Nephron (organoid): ENCODE measurements around the gene OSBPL5.

ENCODE experiments used
- H3K27ac Mint-ChIP-seq, 3 experiments: 2 replicates each; pipeline ENCODE4 v1.8.0; 2020; ENCODE audit warnings: mixed read lengths in 3 of 3, mild to moderate bottlenecking in 2 of 3, moderate library complexity in 1 of 3
- H3K27me3 Mint-ChIP-seq: 2 replicates; pipeline ENCODE4 v1.8.0; 2021; ENCODE audit warnings: low read depth, mild to moderate bottlenecking, moderate library complexity, mixed read lengths
- H3K36me3 Mint-ChIP-seq: 2 replicates; pipeline ENCODE4 v1.8.0; 2020; ENCODE audit warnings: low read depth, mixed read lengths
- H3K4me1 Mint-ChIP-seq: 2 replicates; pipeline ENCODE4 v1.8.0; 2020; ENCODE audit warnings: mixed read lengths
- H3K4me3 Mint-ChIP-seq, 3 experiments: 2 replicates each; pipeline ENCODE4 v1.8.0; 2020; ENCODE audit warnings: mild to moderate bottlenecking in 3 of 3, mixed read lengths in 3 of 3, moderate library complexity in 2 of 3
- H3K9me3 Mint-ChIP-seq: 2 replicates; pipeline ENCODE4 v1.8.0; 2020; ENCODE audit warnings: mixed read lengths
- CTCF ChIP-seq, 3 experiments: fragments of 200-600 bp; sonication (generic); IDR thresholded peaks; one replicate each; pipeline ENCODE4 v1.5.0; 2021; ENCODE audit warnings: antibody characterized with exemption in 3 of 3; ENCODE audit not compliant: unreplicated experiment in 3 of 3

The OSBPL5 gene

GRCh38 chr11:3147626-3148025 lies 17.5 kb downstream of the OSBPL5 start:
- Mint-ChIP-seq H3K4me3 (no peak overlapping the region), H3K4me1 (peaks cover 18% of the 10 kb centered on the region), H3K27ac (no peak overlapping the region), H3K27me3 (peaks cover 4% of the 10 kb centered on the region), H3K9me3 (no peaks in the 10 kb centered on the region), H3K36me3 (no peaks in the 10 kb centered on the region)
- TF ChIP-seq CTCF (IDR thresholded peaks at IDR 0.05; ENCODE audit: unreplicated experiment in 3 of 3), result no peak

- Mint-ChIP-seq H3K27ac (no peak overlapping the region), H3K9me3 (no peaks in the 10 kb centered on the region), H3K4me1 (peaks cover 15% of the 10 kb centered on the region), H3K36me3 (no peaks in the 10 kb centered on the region), H3K4me3 (no peak overlapping the region), H3K27me3 (peaks cover 4% of the 10 kb centered on the region)
- no peak for TF ChIP-seq CTCF (IDR thresholded peaks at IDR 0.05; ENCODE audit: unreplicated experiment in 3 of 3)
Observed at GRCh38 chr11:3147257-3147619, 17.9 kb downstream of the OSBPL5 start.

GRCh38 chr11:3146612-3147256 lies 18.4 kb downstream of the OSBPL5 start:
- peaks cover 4% of the 10 kb centered on the region for H3K27me3 Mint-ChIP-seq

GRCh38 chr11:3145206-3145520 lies 19.9 kb downstream of the OSBPL5 start:
- H3K4me1 Mint-ChIP-seq, result peaks cover 10% of the 10 kb centered on the region
- no peaks in the 10 kb centered on the region for H3K9me3 Mint-ChIP-seq
- no peak overlapping the region for H3K4me3 Mint-ChIP-seq
- H3K36me3 Mint-ChIP-seq, result no peaks in the 10 kb centered on the region
- TF ChIP-seq CTCF (IDR thresholded peaks at IDR 0.05; ENCODE audit: unreplicated experiment in 3 of 3), result no peak
- no peak overlapping the region for H3K27ac Mint-ChIP-seq
- peaks cover 4% of the 10 kb centered on the region for H3K27me3 Mint-ChIP-seq

More at GRCh38 chr11:3146612-3147256, 18.4 kb downstream of the OSBPL5 start:
- Mint-ChIP-seq H3K4me1 (peaks cover 10% of the 10 kb centered on the region), H3K4me3 (no peak overlapping the region), H3K36me3 (no peaks in the 10 kb centered on the region), H3K9me3 (no peaks in the 10 kb centered on the region), H3K27ac (no peak overlapping the region)
- no peak for TF ChIP-seq CTCF (IDR thresholded peaks at IDR 0.05; ENCODE audit: unreplicated experiment in 3 of 3)

- TF ChIP-seq CTCF (IDR thresholded peaks at IDR 0.05; ENCODE audit: unreplicated experiment in 3 of 3), result no peak
- H3K4me1 Mint-ChIP-seq, result peaks cover 7% of the 10 kb centered on the region
- no peaks in the 10 kb centered on the region for H3K9me3 Mint-ChIP-seq
- no peaks in the 10 kb centered on the region for H3K36me3 Mint-ChIP-seq
- no peak overlapping the region for H3K27ac Mint-ChIP-seq
- no peak overlapping the region for H3K4me3 Mint-ChIP-seq
- peaks cover under 1% of the 10 kb centered on the region for H3K27me3 Mint-ChIP-seq
Observed at GRCh38 chr11:3144296-3145205, 20.6 kb downstream of the OSBPL5 start.
